Measurements from ENCODE around the gene GATA5.

The GATA5 gene

GRCh38 chr20:62488470-62488869 is 12.7 kb upstream of the GATA5 start:
- Mint-ChIP-seq H3K4me1 (peaks cover under 1 to 6% of the 10 kb centered on the region in 2 donors), H3K4me3 (no peak overlapping the region), H3K27ac (no peak overlapping the region), H3K9me3 (no peaks in the 10 kb centered on the region), H3K27me3 (peaks cover 65 to 92% of the 10 kb centered on the region in 2 donors), H3K36me3 (no peaks in the 10 kb centered on the region)
- DNase-seq (no peak), ATAC-seq (replicated peaks) (no peak)

DNA sequence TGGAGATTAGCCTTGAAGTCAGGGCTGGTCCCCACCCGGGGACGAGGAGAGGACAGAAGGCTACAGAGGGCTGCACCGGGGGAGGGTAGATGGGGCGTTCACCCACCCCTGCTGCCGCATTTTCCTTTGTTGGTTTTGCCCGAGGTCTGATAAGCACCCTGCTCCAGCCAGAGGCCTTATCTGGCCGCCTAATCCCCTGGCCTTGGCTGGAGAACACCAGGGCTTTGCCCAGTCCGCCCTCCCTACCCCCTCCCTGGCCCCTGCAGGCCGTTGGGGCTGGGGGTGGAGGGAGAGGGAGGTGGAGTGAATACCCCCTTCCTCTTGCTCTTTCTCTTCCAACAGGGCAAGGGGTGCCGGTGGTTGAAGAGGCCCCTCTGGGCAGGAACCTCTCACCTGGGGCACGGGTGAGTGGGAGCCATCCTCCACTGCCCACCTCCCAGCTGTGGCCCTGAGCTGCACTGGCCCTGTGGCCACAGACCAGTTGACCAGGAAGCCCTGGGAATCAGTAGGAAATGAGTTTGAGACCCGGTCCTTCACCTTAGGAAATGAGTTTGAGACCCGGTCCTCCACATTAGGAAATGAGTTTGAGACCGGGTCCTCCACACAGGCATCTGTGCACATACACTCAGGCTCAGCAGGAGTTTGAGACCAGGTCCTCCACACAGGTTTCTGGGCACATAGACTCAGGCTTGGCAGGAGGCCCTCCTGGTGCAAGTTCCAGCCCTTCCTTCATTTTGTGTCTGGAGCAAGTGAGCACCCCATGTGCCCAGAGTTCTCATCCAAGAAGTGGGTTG is 12.0 kb upstream of the GATA5 start:
- no peak for DNase-seq
- H3K9me3 Mint-ChIP-seq: no peaks in the 10 kb centered on the region
- H3K27me3 Mint-ChIP-seq: peaks cover 72 to 94% of the 10 kb centered on the region in 2 donors
- no peaks in the 10 kb centered on the region for H3K36me3 Mint-ChIP-seq
- H3K4me1 Mint-ChIP-seq: peaks cover 6 to 8% of the 10 kb centered on the region in 2 donors
- ATAC-seq (replicated peaks): no peak
- no peak overlapping the region for H3K27ac Mint-ChIP-seq
- H3K4me3 Mint-ChIP-seq: no peak overlapping the region

GRCh38 chr20:62487118-62487517 is 11.3 kb upstream of the GATA5 start:
- Mint-ChIP-seq H3K27ac (no peak overlapping the region), H3K4me3 (no peak overlapping the region), H3K27me3 (peaks cover 78 to 94% of the 10 kb centered on the region in 2 donors), H3K36me3 (no peaks in the 10 kb centered on the region), H3K4me1 (peaks cover 9 to 14% of the 10 kb centered on the region in 2 donors), H3K9me3 (no peaks in the 10 kb centered on the region)
- DNase-seq: no peak
- no peak for ATAC-seq (replicated peaks)

GRCh38 chr20:62486484-62486883 is 10.7 kb upstream of the GATA5 start:
- Mint-ChIP-seq H3K27me3 (peaks cover 76 to 97% of the 10 kb centered on the region in 2 donors), H3K9me3 (no peaks in the 10 kb centered on the region), H3K4me1 (peaks cover 10 to 15% of the 10 kb centered on the region in 2 donors), H3K27ac (no peak overlapping the region), H3K4me3 (no peak overlapping the region), H3K36me3 (no peaks in the 10 kb centered on the region)
- ATAC-seq (replicated peaks): no peak
- DNase-seq: no peak

- ATAC-seq (replicated peaks): no peak
- Mint-ChIP-seq H3K4me3 (no peak overlapping the region), H3K27ac (no peak overlapping the region), H3K9me3 (no peaks in the 10 kb centered on the region), H3K27me3 (peaks cover 68 to 95% of the 10 kb centered on the region in 2 donors), H3K36me3 (no peaks in the 10 kb centered on the region), H3K4me1 (peaks cover 10 to 15% of the 10 kb centered on the region in 2 donors)
- no peak for DNase-seq
Measured at GRCh38 chr20:62485701-62486089, 9.9 kb upstream of the GATA5 start.

DNA sequence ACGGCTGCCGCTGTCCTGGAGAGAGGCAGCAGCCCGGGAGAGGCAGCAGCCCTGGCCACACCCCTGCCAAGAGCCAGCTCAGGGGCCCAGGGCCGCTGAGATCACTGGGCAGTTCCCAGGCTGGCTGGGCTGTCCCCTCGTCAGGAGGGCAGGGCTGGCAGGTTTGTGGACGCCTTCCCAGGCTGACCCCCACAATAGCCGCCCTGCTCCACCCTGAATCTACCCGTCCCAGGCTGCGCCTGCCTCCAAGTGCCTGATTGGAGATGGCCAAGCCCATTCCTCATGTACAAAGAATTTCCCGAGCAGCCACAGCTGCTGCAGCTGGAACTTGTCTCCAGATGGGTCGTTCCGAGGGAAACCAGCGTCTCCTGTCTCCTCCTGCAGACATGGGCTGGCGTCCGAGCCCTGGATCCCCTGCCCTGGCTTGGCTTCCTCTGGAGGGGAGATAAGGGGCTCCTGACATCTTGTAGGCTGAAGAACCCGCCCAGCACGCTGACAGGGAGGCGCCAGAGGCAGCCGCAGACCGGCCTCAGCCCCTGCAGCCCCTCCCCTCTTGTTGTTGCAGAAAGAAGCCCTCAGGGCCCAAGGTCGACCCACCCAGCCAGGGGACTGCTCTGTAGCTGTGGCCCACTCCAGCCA is 9.4 kb upstream of the GATA5 start:
- Mint-ChIP-seq H3K36me3 (no peaks in the 10 kb centered on the region), H3K27me3 (peaks cover 65 to 96% of the 10 kb centered on the region in 2 donors), H3K27ac (no peak overlapping the region), H3K4me1 (peaks cover 15 to 20% of the 10 kb centered on the region in 2 donors), H3K4me3 (no peak overlapping the region), H3K9me3 (no peaks in the 10 kb centered on the region)
- ATAC-seq (replicated peaks) (no peak), DNase-seq (no peak)

- Mint-ChIP-seq H3K27me3 (peaks cover 65 to 96% of the 10 kb centered on the region in 2 donors), H3K4me3 (no peak overlapping the region), H3K27ac (no peak overlapping the region), H3K36me3 (no peaks in the 10 kb centered on the region), H3K4me1 (peaks cover 19 to 24% of the 10 kb centered on the region in 2 donors), H3K9me3 (no peaks in the 10 kb centered on the region)
- ATAC-seq (replicated peaks) (no peak), DNase-seq (no peak)
Measured at GRCh38 chr20:62484478-62484877, 8.7 kb upstream of the GATA5 start.

GRCh38 chr20:62483613-62484458 is 8.0 kb upstream of the GATA5 start:
- ATAC-seq (replicated peaks): no peak
- peaks cover 68 to 96% of the 10 kb centered on the region in 2 donors for H3K27me3 Mint-ChIP-seq
- no peaks in the 10 kb centered on the region for H3K9me3 Mint-ChIP-seq
- no peak overlapping the region for H3K27ac Mint-ChIP-seq
- peaks cover 22 to 25% of the 10 kb centered on the region in 2 donors for H3K4me1 Mint-ChIP-seq
- no peak for DNase-seq
- H3K4me3 Mint-ChIP-seq: no peak overlapping the region
- H3K36me3 Mint-ChIP-seq: no peaks in the 10 kb centered on the region

GRCh38 chr20:62482974-62483373 is 7.2 kb upstream of the GATA5 start:
- Mint-ChIP-seq H3K9me3 (no peaks in the 10 kb centered on the region), H3K27me3 (peaks cover 68 to 96% of the 10 kb centered on the region in 2 donors), H3K27ac (peak overlapping the region; percentile 47), H3K36me3 (no peaks in the 10 kb centered on the region), H3K4me3 (no peak overlapping the region), H3K4me1 (peaks cover 22 to 25% of the 10 kb centered on the region in 2 donors)
- ATAC-seq (replicated peaks) (no peak), DNase-seq (no peak)

- peaks cover 69 to 96% of the 10 kb centered on the region in 2 donors for H3K27me3 Mint-ChIP-seq
- peaks cover 21 to 28% of the 10 kb centered on the region in 2 donors for H3K4me1 Mint-ChIP-seq
- H3K9me3 Mint-ChIP-seq: no peaks in the 10 kb centered on the region
- no peaks in the 10 kb centered on the region for H3K36me3 Mint-ChIP-seq
- ATAC-seq (replicated peaks) (peak in 1 of 2 donors; percentile 51), DNase-seq (no peak)
- H3K4me3 Mint-ChIP-seq: no peak overlapping the region
- no peak overlapping the region for H3K27ac Mint-ChIP-seq
Measured at GRCh38 chr20:62482146-62482809, 6.5 kb upstream of the GATA5 start.

- Mint-ChIP-seq H3K4me1 (peaks cover 24 to 35% of the 10 kb centered on the region in 2 donors), H3K36me3 (no peaks in the 10 kb centered on the region), H3K27ac (no peak overlapping the region), H3K4me3 (no peak overlapping the region), H3K9me3 (no peaks in the 10 kb centered on the region), H3K27me3 (peaks cover 69 to 96% of the 10 kb centered on the region in 2 donors)
- DNase-seq (no peak), ATAC-seq (replicated peaks) (no peak)
Measured at GRCh38 chr20:62481425-62482145, 5.8 kb upstream of the GATA5 start.

DNA sequence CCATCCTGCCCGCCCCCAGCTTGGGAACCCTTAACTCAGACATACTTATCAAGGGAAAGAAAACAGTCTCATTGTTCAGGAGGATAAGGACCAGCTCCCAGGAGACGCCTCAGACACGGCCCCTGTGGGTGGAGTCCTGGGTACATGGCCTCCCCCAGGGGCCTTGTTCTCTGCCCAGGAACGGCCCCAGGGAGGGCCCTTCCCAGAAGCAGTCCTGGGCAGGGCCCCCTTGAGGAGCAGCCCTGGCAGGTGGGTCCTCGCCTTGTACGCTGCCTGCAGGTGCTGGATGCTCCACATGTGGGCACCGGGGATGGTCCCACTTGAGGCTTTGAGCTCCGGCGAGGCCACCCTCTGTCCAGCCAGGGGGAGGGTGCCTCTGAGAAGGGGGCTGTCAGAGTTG is 4.5 kb upstream of the GATA5 start:
- Mint-ChIP-seq H3K4me1 (peaks cover 24 to 39% of the 10 kb centered on the region in 2 donors), H3K27ac (no peak overlapping the region), H3K27me3 (peaks cover 60 to 87% of the 10 kb centered on the region in 2 donors), H3K36me3 (no peaks in the 10 kb centered on the region), H3K9me3 (no peaks in the 10 kb centered on the region), H3K4me3 (no peak overlapping the region)
- ATAC-seq (replicated peaks): no peak
- DNase-seq: no peak

DNA sequence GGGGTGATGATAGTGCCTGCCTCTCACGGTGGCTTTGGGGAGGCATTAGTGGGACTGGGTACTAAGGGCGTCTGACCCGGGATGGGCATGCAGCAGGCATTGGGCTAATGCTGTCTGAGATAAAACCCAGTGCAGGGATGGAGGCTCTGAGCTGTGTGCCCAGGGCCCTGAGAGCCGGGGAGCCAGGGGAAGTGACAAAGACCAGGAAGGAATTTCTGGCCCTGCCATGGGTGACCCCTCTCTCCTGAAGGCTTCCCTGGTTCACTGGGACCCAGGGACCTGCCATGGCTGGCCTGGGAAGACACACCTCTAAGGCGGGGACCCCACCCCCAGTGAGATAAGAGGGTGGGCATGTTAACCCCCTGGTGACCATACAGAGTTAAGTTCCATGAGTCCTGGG is 3.9 kb upstream of the GATA5 start:
- H3K4me1 Mint-ChIP-seq: peaks cover 24 to 39% of the 10 kb centered on the region in 2 donors
- ATAC-seq (replicated peaks): no peak
- H3K27me3 Mint-ChIP-seq: peaks cover 57 to 82% of the 10 kb centered on the region in 2 donors
- H3K9me3 Mint-ChIP-seq: no peaks in the 10 kb centered on the region
- H3K36me3 Mint-ChIP-seq: no peaks in the 10 kb centered on the region
- H3K4me3 Mint-ChIP-seq: no peak overlapping the region
- no peak overlapping the region for H3K27ac Mint-ChIP-seq
- no peak for DNase-seq

Data from stimulated activated naive B cell treated with anti-CD40 and anti-IgM and Interleukin-4, amounts not matched to agents 10 μg/mL and 1 μg/mL and 100 μg/mL, for 72 hours (primary cell).